Body of pancreas (tissue), 4 donors: Measurements from ENCODE around the gene MMD2. TPM values are rescaled to one million over a fixed set of nuclear protein-coding genes. Genes with fewer than 3 reads are reported as not detected.

Source experiments
- ATAC-seq: fragments of 150-250 bp; one replicate; pipeline ENCODE4 v1.9.1; 2016
- DNase-seq, 4 donors: peaks; one replicate each; pipeline ENCODE4 v3.0.0-alpha.2; 2019
- H3K27ac ChIP-seq, 4 donors: fragments of 200-600 bp; sonication (generic); 1 replicate in 3 of 4; 2 replicates in 1 of 4; pipeline versions ENCODE4 v1.5.1 to v1.6.1; 2016 to 2019; ENCODE audit warnings: mild to moderate bottlenecking in 1 of 4, mixed read lengths in 1 of 4, moderate library complexity in 1 of 4
- H3K27me3 ChIP-seq, 2 donors: fragments of 200-600 bp; sonication (generic); one replicate each; pipeline ENCODE4 v1.6.0; 2016; ENCODE audit warnings: mild to moderate bottlenecking in 1 of 2
- H3K36me3 ChIP-seq, 2 donors: fragments of 200-600 bp; sonication (generic); replicated peaks in 1 of 2; 2 replicates each; pipeline ENCODE4 v1.5.1; 2016; ENCODE audit warnings: low read depth in 2 of 2; ENCODE audit not compliant: insufficient read depth in 1 of 2
- H3K4me1 ChIP-seq: fragments of 200-600 bp; sonication (generic); one replicate; pipeline ENCODE4 v1.6.0; 2016
- H3K4me3 ChIP-seq, 2 donors: fragments of 200-600 bp; sonication (generic); 1 replicate in 1 of 2; 2 replicates in 1 of 2; pipeline ENCODE4 v1.5.1; 2016 to 2019
- H3K9me3 ChIP-seq, 3 donors: fragments of 200-600 bp; sonication (generic); 1 replicate in 2 of 3; 2 replicates in 1 of 3; pipeline ENCODE4 v1.5.1; 2016
- CTCF ChIP-seq, 7 experiments: fragments of 450-650 bp in 4 of 7; fragments of 200-600 bp in 3 of 7; sonication (generic) in 3 of 7; IDR thresholded peaks; one replicate each; pipeline ENCODE4 v1.5.1; 2016 to 2019; ENCODE audit warnings: antibody characterized with exemption in 7 of 7
- POLR2A ChIP-seq, 3 donors: fragments of 450-650 bp; IDR thresholded peaks; one replicate each; pipeline ENCODE4 v1.6.1; 2016; ENCODE audit warnings: antibody characterized with exemption in 3 of 3, mild to moderate bottlenecking in 2 of 3
- WGBS, 2 donors: methylation state at CpG; one replicate each; pipeline ENCODE4 v1.1.5; 2017; 5-methylcytosine and 5-hydroxymethylcytosine counted together
- intact Hi-C: fragments of 100-400 bp; cut with DNase I; formaldehyde crosslinking; loops from one replicate; pipeline ENCODE4 v1.15.1; 2023
- total RNA-seq, 2 donors: library from RNA; depleted of rRNA; stranded (reverse); fragments of >200 nt; gene quantifications; one replicate each; pipeline ENCODE4 v1.1.0, GENCODE V29; 2016

Gene MMD2
- total RNA-seq, 2 donors from 2014 or later = not detected

- Histone ChIP-seq H3K4me1 (no peaks in the 10 kb centered on the region), H3K9me3 (no peaks in the 10 kb centered on the region), H3K27me3 (no peaks in the 10 kb centered on the region), H3K4me3 (no peak overlapping the region), H3K36me3 (no peaks in the 10 kb centered on the region), H3K27ac (no peak overlapping the region)
- ATAC-seq (no peak), DNase-seq (no peak)
- 70 to 71% methylated on average over 16 to 25 of the region's 26 CpGs for WGBS, 2 donors
- no peak for TF ChIP-seq POLR2A (IDR thresholded peaks at IDR 0.05)
- TF ChIP-seq CTCF (IDR thresholded peaks at IDR 0.05) = no peak
- intact Hi-C loops = no loop called here
Observed at GRCh38 chr7:4939971-4940728, 18.8 kb downstream of the MMD2 start.

GRCh38 chr7:4937411-4937810 lies 21.6 kb downstream of the MMD2 start:
- intact Hi-C loops = no loop called here
- no peak for TF ChIP-seq CTCF (IDR thresholded peaks at IDR 0.05)
- TF ChIP-seq POLR2A (IDR thresholded peaks at IDR 0.05) = no peak
- DNase-seq = no peak
- H3K4me3 ChIP-seq = no peak overlapping the region
- H3K9me3 ChIP-seq = no peaks in the 10 kb centered on the region
- WGBS, 2 donors = 81 to 85% methylated on average over 7 of the region's 7 CpGs
- no peaks in the 10 kb centered on the region for H3K27me3 ChIP-seq
- H3K36me3 ChIP-seq = no peaks in the 10 kb centered on the region
- H3K4me1 ChIP-seq = no peaks in the 10 kb centered on the region
- no peak overlapping the region for H3K27ac ChIP-seq
- ATAC-seq = no peak

- H3K27ac ChIP-seq = no peak overlapping the region
- DNase-seq = no peak
- H3K4me1 ChIP-seq = no peaks in the 10 kb centered on the region
- TF ChIP-seq CTCF (IDR thresholded peaks at IDR 0.05) = no peak
- no peak for TF ChIP-seq POLR2A (IDR thresholded peaks at IDR 0.05)
- H3K9me3 ChIP-seq = no peaks in the 10 kb centered on the region
- ATAC-seq = no peak
- 61 to 63% methylated on average over 14 to 15 of the region's 15 CpGs for WGBS, 2 donors
- no peaks in the 10 kb centered on the region for H3K27me3 ChIP-seq
- no peaks in the 10 kb centered on the region for H3K36me3 ChIP-seq
- intact Hi-C loops = no loop called here
- H3K4me3 ChIP-seq = no peak overlapping the region
Observed at GRCh38 chr7:4934419-4935025, 24.5 kb downstream of the MMD2 start.

GRCh38 chr7:4931943-4932342 lies 27.0 kb downstream of the MMD2 start:
- 27 to 34% methylated on average over 8 to 12 of the region's 12 CpGs for WGBS, 2 donors
- peak overlapping the region; percentile 34 to 52 (median 43) for H3K27ac ChIP-seq
- no peak overlapping the region for H3K4me3 ChIP-seq
- no peaks in the 10 kb centered on the region for H3K9me3 ChIP-seq
- H3K4me1 ChIP-seq = no peaks in the 10 kb centered on the region
- intact Hi-C loops = no loop called here
- no peaks in the 10 kb centered on the region for H3K27me3 ChIP-seq
- H3K36me3 ChIP-seq = no peaks in the 10 kb centered on the region
- peak in 4 of 7 experiments; percentile 35 to 37 (median 37) for TF ChIP-seq CTCF (IDR thresholded peaks at IDR 0.05)
- TF ChIP-seq POLR2A (IDR thresholded peaks at IDR 0.05) = peak in 2 of 3 donors; percentile 21 to 33
- ATAC-seq = peak; percentile 95
- DNase-seq = peak; percentile 72 to 85 (median 82)
